Gastrocnemius medialis (tissue), 4 donors: Measurements from ENCODE around the gene CBLIF.

ENCODE experiments used
- POLR2A ChIP-seq, 2 donors: fragments of 450-650 bp; IDR thresholded peaks; one replicate each; pipeline ENCODE4 v1.6.1; 2017; ENCODE audit warnings: antibody characterized with exemption in 2 of 2, mild to moderate bottlenecking in 2 of 2, moderate library complexity in 2 of 2
- TF ChIP-seq, protein P1 (sequence below), 5 experiments: fragments of 450-650 bp in 3 of 5; fragments of 200-600 bp in 2 of 5; sonication (generic) in 2 of 5; IDR thresholded peaks in 4 of 5; conservative IDR thresholded peaks in 1 of 5; 1 replicate in 4 of 5; 2 replicates in 1 of 5; pipeline ENCODE4 v1.5.1; 2016 to 2019; ENCODE audit warnings: antibody characterized with exemption in 5 of 5, mild to moderate bottlenecking in 3 of 5, moderate library complexity in 3 of 5

- TF ChIP-seq POLR2A (IDR thresholded peaks at IDR 0.05), result no peak
- TF ChIP-seq, protein P1, sequence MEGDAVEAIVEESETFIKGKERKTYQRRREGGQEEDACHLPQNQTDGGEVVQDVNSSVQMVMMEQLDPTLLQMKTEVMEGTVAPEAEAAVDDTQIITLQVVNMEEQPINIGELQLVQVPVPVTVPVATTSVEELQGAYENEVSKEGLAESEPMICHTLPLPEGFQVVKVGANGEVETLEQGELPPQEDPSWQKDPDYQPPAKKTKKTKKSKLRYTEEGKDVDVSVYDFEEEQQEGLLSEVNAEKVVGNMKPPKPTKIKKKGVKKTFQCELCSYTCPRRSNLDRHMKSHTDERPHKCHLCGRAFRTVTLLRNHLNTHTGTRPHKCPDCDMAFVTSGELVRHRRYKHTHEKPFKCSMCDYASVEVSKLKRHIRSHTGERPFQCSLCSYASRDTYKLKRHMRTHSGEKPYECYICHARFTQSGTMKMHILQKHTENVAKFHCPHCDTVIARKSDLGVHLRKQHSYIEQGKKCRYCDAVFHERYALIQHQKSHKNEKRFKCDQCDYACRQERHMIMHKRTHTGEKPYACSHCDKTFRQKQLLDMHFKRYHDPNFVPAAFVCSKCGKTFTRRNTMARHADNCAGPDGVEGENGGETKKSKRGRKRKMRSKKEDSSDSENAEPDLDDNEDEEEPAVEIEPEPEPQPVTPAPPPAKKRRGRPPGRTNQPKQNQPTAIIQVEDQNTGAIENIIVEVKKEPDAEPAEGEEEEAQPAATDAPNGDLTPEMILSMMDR (IDR thresholded peaks at IDR 0.05 in 4 of 5, conservative IDR thresholded peaks at IDR 0.05 in 1 of 5), result no peak
Measured at GRCh38 chr11:59801160-59801706, 44.1 kb downstream of the CBLIF start.
